HEK293 (cell line): ENCODE results near the gene RRP1.

ENCODE experiments used
- CTCF ChIA-PET: fragments of 350-600 bp; formaldehyde crosslinking; extraction: SDS; loops from one replicate; lab custom pipeline; 2021; ENCODE audit warnings: antibody characterized with exemption; lab: Yijun Ruan, JAX
- POLR2A ChIA-PET: fragments of 300-600 bp; formaldehyde crosslinking; extraction: SDS; loops from one replicate; lab custom pipeline; 2020; ENCODE audit warnings: antibody characterized with exemption, inconsistent platforms; lab: Yijun Ruan, JAX
- H3K27ac ChIP-seq: fragments of 200-500 bp; sonication (Bioruptor generic); 2 replicates; pipeline ENCODE4 v1.5.1; 2014; ENCODE audit warnings: low read depth, low read length, control low read depth, inconsistent platforms; ENCODE audit errors: extremely low read depth
- H3K36me3 ChIP-seq, 2 experiments: fragments of 200-500 bp in 1 of 2; sonication (Bioruptor generic) in 1 of 2; 1 replicate in 1 of 2; 2 replicates in 1 of 2; pipeline ENCODE4 v1.5.1; 2014 to 2017; ENCODE audit warnings: inconsistent platforms in 2 of 2, low read length in 2 of 2; ENCODE audit not compliant: control insufficient read depth in 2 of 2, insufficient read depth in 1 of 2
- H3K4me1 ChIP-seq: fragments of 200-500 bp; sonication (Bioruptor generic); 2 replicates; pipeline ENCODE4 v1.5.1; 2014; ENCODE audit warnings: mild to moderate bottlenecking, low read length, inconsistent platforms; ENCODE audit not compliant: control insufficient read depth, insufficient read depth
- H3K4me3 ChIP-seq: 2 replicates; pipeline ENCODE4 v1.5.1; 2011; ENCODE audit warnings: low read depth, mild to moderate bottlenecking, control low read depth, low read length, moderate library complexity
- H3K9me3 ChIP-seq: fragments of 200-500 bp; sonication (Bioruptor generic); 2 replicates; pipeline ENCODE4 v1.5.1; 2014; ENCODE audit warnings: low read depth, low read length, inconsistent platforms; ENCODE audit not compliant: control insufficient read depth, insufficient read depth
- CTCF ChIP-seq: fragments of 450-650 bp; formaldehyde crosslinking; IDR thresholded peaks from 2 replicates; pipeline ENCODE4 v1.5.1; 2016; ENCODE audit warnings: missing biosample characterization, missing genetic modification characterization
- EGR2 ChIP-seq: fragments of 450-650 bp; formaldehyde crosslinking; IDR thresholded peaks from 2 replicates; pipeline ENCODE4 v1.5.1; 2016; ENCODE audit warnings: low read depth, missing biosample characterization, missing genetic modification characterization
- HOXD13 ChIP-seq: sonication (generic); formaldehyde crosslinking; IDR thresholded peaks from 2 replicates; pipeline ENCODE4 v1.8.0; 2022; ENCODE audit warnings: missing genetic modification reagents, borderline replicate concordance
- KLF9 ChIP-seq: fragments of 450-650 bp; formaldehyde crosslinking; IDR thresholded peaks from 2 replicates; pipeline ENCODE4 v1.5.1; 2016; ENCODE audit warnings: missing biosample characterization, missing genetic modification characterization, low read depth
- PBX3 ChIP-seq: sonication (generic); formaldehyde crosslinking; IDR thresholded peaks from 2 replicates; pipeline ENCODE4 v1.8.1; 2022; ENCODE audit warnings: mild to moderate bottlenecking, moderate library complexity, missing genetic modification reagents
- PRDM6 ChIP-seq: fragments of 450-650 bp; formaldehyde crosslinking; IDR thresholded peaks from 2 replicates; pipeline ENCODE4 v1.5.1; 2017; ENCODE audit warnings: missing biosample characterization, missing genetic modification characterization
- SETDB1 ChIP-seq: IDR thresholded peaks from one replicate; pipeline ENCODE4 v1.6.1; 2017; ENCODE audit warnings: mild to moderate bottlenecking, low read length, moderate library complexity, mixed read lengths; ENCODE audit not compliant: insufficient read length
- TRIM28 ChIP-seq: IDR thresholded peaks from 2 replicates; pipeline ENCODE4 v1.6.1; 2011; ENCODE audit warnings: low read length, control low read depth, borderline replicate concordance
- YY2 ChIP-seq: fragments of 450-650 bp; formaldehyde crosslinking; IDR thresholded peaks from 2 replicates; pipeline ENCODE4 v1.5.1; 2016; ENCODE audit warnings: missing biosample characterization, missing genetic modification characterization
- ZBTB7A ChIP-seq: fragments of 450-650 bp; formaldehyde crosslinking; IDR thresholded peaks from 2 replicates; pipeline ENCODE4 v1.5.1; 2016; ENCODE audit warnings: low read depth, missing biosample characterization, missing genetic modification characterization
- ZNF138 ChIP-seq: fragments of 450-650 bp; formaldehyde crosslinking; IDR thresholded peaks from 2 replicates; pipeline ENCODE4 v1.5.1; 2016; ENCODE audit warnings: missing biosample characterization, missing genetic modification characterization, borderline replicate concordance
- ZNF146 ChIP-seq: fragments of 450-650 bp; formaldehyde crosslinking; IDR thresholded peaks from 2 replicates; pipeline ENCODE4 v1.5.1; 2016; ENCODE audit warnings: missing biosample characterization, missing genetic modification characterization
- ZNF175 ChIP-seq: fragments of 450-650 bp; formaldehyde crosslinking; IDR thresholded peaks from 2 replicates; pipeline ENCODE4 v1.5.1; 2016; ENCODE audit warnings: missing biosample characterization, missing genetic modification characterization
- ZNF19 ChIP-seq: fragments of 450-650 bp; formaldehyde crosslinking; IDR thresholded peaks from 2 replicates; pipeline ENCODE4; 2016; ENCODE audit warnings: missing biosample characterization, missing genetic modification characterization, low read depth
- ZNF266 ChIP-seq: fragments of 450-650 bp; formaldehyde crosslinking; IDR thresholded peaks from 2 replicates; pipeline ENCODE4 v1.5.1; 2016; ENCODE audit warnings: missing biosample characterization, missing genetic modification characterization, low read depth
- ZNF292 ChIP-seq: fragments of 450-650 bp; formaldehyde crosslinking; IDR thresholded peaks from 2 replicates; pipeline ENCODE4 v1.5.1; 2016; ENCODE audit warnings: low read depth, missing biosample characterization, missing genetic modification characterization, borderline replicate concordance
- ZNF324 ChIP-seq: fragments of 450-650 bp; formaldehyde crosslinking; IDR thresholded peaks from 2 replicates; pipeline ENCODE4 v1.5.1; 2016; ENCODE audit warnings: missing biosample characterization, missing genetic modification characterization
- ZNF354C ChIP-seq: fragments of 450-650 bp; formaldehyde crosslinking; IDR thresholded peaks from 2 replicates; pipeline ENCODE4 v1.5.1; 2016; ENCODE audit warnings: missing biosample characterization, missing genetic modification characterization, low read depth, borderline replicate concordance
- ZNF391 ChIP-seq: fragments of 450-650 bp; formaldehyde crosslinking; IDR thresholded peaks from 2 replicates; pipeline ENCODE4 v1.5.1; 2016; ENCODE audit warnings: low read depth, missing biosample characterization, missing genetic modification characterization, borderline replicate concordance
- ZNF394 ChIP-seq: fragments of 450-650 bp; formaldehyde crosslinking; IDR thresholded peaks from 2 replicates; pipeline ENCODE4 v1.5.1; 2016; ENCODE audit warnings: missing biosample characterization, missing genetic modification characterization, mild to moderate bottlenecking, moderate library complexity, borderline replicate concordance
- ZNF473 ChIP-seq: fragments of 450-650 bp; formaldehyde crosslinking; IDR thresholded peaks from 2 replicates; pipeline ENCODE4 v1.5.1; 2017; ENCODE audit warnings: missing biosample characterization, missing genetic modification characterization
- ZNF544 ChIP-seq: fragments of 450-650 bp; formaldehyde crosslinking; IDR thresholded peaks from 2 replicates; pipeline ENCODE4 v1.5.0; 2017; ENCODE audit warnings: missing biosample characterization, missing genetic modification characterization
- ZNF549 ChIP-seq: fragments of 450-650 bp; IDR thresholded peaks from 2 replicates; pipeline ENCODE4 v1.5.1; 2018; ENCODE audit warnings: missing biosample characterization, missing genetic modification characterization, mild to moderate bottlenecking, inconsistent platforms, moderate library complexity
- ZNF624 ChIP-seq: fragments of 450-650 bp; formaldehyde crosslinking; IDR thresholded peaks from 2 replicates; pipeline ENCODE4 v1.5.1; 2017; ENCODE audit warnings: missing biosample characterization, missing genetic modification characterization
- ZNF654 ChIP-seq: fragments of 450-650 bp; formaldehyde crosslinking; IDR thresholded peaks from 2 replicates; pipeline ENCODE4 v1.5.1; 2016; ENCODE audit warnings: low read depth, missing biosample characterization, missing genetic modification characterization
- ZNF747 ChIP-seq: fragments of 450-650 bp; formaldehyde crosslinking; IDR thresholded peaks from 2 replicates; pipeline ENCODE4 v1.5.1; 2016; ENCODE audit warnings: missing biosample characterization, missing genetic modification characterization
- ZNF785 ChIP-seq: fragments of 450-650 bp; formaldehyde crosslinking; IDR thresholded peaks from 2 replicates; pipeline ENCODE4 v1.5.1; 2016; ENCODE audit warnings: missing biosample characterization, missing genetic modification characterization
- ZNF830 ChIP-seq: fragments of 450-650 bp; IDR thresholded peaks from 2 replicates; pipeline ENCODE4 v1.5.0; 2018; ENCODE audit warnings: missing biosample characterization, missing genetic modification characterization, low read depth, mild to moderate bottlenecking, moderate library complexity
- ZSCAN23 ChIP-seq: fragments of 450-650 bp; formaldehyde crosslinking; IDR thresholded peaks from 2 replicates; pipeline ENCODE4 v1.5.1; 2016; ENCODE audit warnings: missing biosample characterization, missing genetic modification characterization

RRP1 gene

GRCh38 chr21:43832158-43832550, 42.8 kb downstream of the RRP1 start:
- Histone ChIP-seq H3K9me3 (no peaks in the 10 kb centered on the region), H3K4me1 (no peaks in the 10 kb centered on the region), H3K27ac (no peak overlapping the region), H3K4me3 (no peak overlapping the region)
- POLR2A ChIA-PET: no interaction called here
- CTCF ChIA-PET: interaction anchor here (0.6 to 3.0 kb wide), 2 partner anchors 10 to 107 kb away, joined by 3 to 9 read pairs; no protein-coding TSS in a partner anchor
- TF ChIP-seq PRDM6 (tag by site-specific recombination): no peak
- TF ChIP-seq ZNF324 (tag by site-specific recombination): no peak
- TF ChIP-seq ZNF354C: no peak
- no peak for TF ChIP-seq ZNF544
- no peak for TF ChIP-seq CTCF (tag by site-specific recombination)
- TF ChIP-seq ZNF624 (tag by site-specific recombination): no peak
- TF ChIP-seq ZNF394: no peak
- no peak for TF ChIP-seq ZNF549 (tag by site-specific recombination)
- TF ChIP-seq ZNF391 (tag by site-specific recombination): no peak
- no peak for TF ChIP-seq PBX3 (CRISPR knock-in tag)
- no peak for TF ChIP-seq TRIM28
- no peak for TF ChIP-seq KLF9 (tag by site-specific recombination)
- TF ChIP-seq ZNF19: no peak
- TF ChIP-seq ZNF175: no peak
- TF ChIP-seq, all 188 proteins: peak for 0
- H3K36me3 ChIP-seq: no peaks in the 10 kb centered on the region

DNA sequence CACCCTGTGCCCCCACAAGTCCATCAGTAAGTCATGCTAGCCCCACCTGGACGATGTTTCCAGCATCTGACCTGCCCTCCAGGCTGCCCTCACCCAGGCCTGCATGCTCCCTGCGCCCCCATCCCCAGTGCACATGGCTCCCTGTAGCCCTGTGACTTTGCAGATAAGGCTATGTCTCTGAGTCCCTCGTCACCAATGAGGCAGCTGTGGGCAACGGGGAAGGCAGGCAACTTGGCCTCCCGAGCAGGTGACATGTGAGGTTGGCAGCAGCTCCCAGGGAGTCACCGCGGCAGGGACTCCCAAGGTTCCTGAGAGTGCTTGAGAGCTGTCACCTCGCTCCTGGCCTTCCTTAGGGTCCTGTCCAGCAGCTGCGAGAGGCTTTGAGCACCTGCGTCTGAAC, 43.3 kb downstream of the RRP1 start:
- no peak overlapping the region for H3K27ac ChIP-seq
- POLR2A ChIA-PET: no interaction called here
- H3K4me3 ChIP-seq: no peak overlapping the region
- CTCF ChIA-PET: no interaction called here
- no peaks in the 10 kb centered on the region for H3K36me3 ChIP-seq
- no peaks in the 10 kb centered on the region for H3K4me1 ChIP-seq
- TF ChIP-seq YY2 (tag by site-specific recombination) (no peak), ZNF830 (no peak), ZNF473 (tag by site-specific recombination) (no peak), ZNF747 (tag by site-specific recombination) (no peak), ZNF146 (tag by site-specific recombination) (no peak), ZNF292 (tag by site-specific recombination) (no peak), ZNF785 (tag by site-specific recombination) (no peak), ZNF138 (no peak), ZNF654 (tag by site-specific recombination) (no peak), ZNF19 (no peak), ZSCAN23 (no peak), HOXD13 (no peak), EGR2 (tag by site-specific recombination) (no peak), ZNF266 (no peak), SETDB1 (no peak), ZBTB7A (tag by site-specific recombination) (no peak)
- H3K9me3 ChIP-seq: no peaks in the 10 kb centered on the region
